Activated naive CD8-positive, alpha-beta T cell (primary cell): ENCODE measurements around the gene VAPB.

Experiments
- H3K27ac Mint-ChIP-seq: one replicate; pipeline ENCODE4 v1.8.0; 2021; ENCODE audit warnings: mixed read lengths
- H3K27me3 Mint-ChIP-seq: one replicate; pipeline ENCODE4 v1.8.0; 2021; ENCODE audit warnings: mixed read lengths
- H3K36me3 Mint-ChIP-seq: one replicate; pipeline ENCODE4 v1.8.0; 2021; ENCODE audit warnings: mixed read lengths
- H3K4me1 Mint-ChIP-seq: one replicate; pipeline ENCODE4 v1.8.0; 2021; ENCODE audit warnings: low read depth, mixed read lengths
- H3K4me3 Mint-ChIP-seq: one replicate; pipeline ENCODE4 v1.8.0; 2021; ENCODE audit warnings: mild to moderate bottlenecking, mixed read lengths
- H3K9me3 Mint-ChIP-seq: one replicate; pipeline ENCODE4 v1.8.0; 2021; ENCODE audit warnings: low read depth, mixed read lengths

The VAPB gene

GRCh38 chr20:58466729-58467571 lies 77.9 kb downstream of the VAPB start:
- no peak overlapping the region for H3K27ac Mint-ChIP-seq
- H3K4me1 Mint-ChIP-seq = no peaks in the 10 kb centered on the region
- H3K36me3 Mint-ChIP-seq = no peaks in the 10 kb centered on the region
- H3K9me3 Mint-ChIP-seq = no peaks in the 10 kb centered on the region
- H3K27me3 Mint-ChIP-seq = peaks cover 1% of the 10 kb centered on the region
- H3K4me3 Mint-ChIP-seq = no peak overlapping the region

GRCh38 chr20:58467572-58468527 lies 78.8 kb downstream of the VAPB start:
- Mint-ChIP-seq H3K4me1 (no peaks in the 10 kb centered on the region), H3K27me3 (peaks cover 1% of the 10 kb centered on the region), H3K36me3 (no peaks in the 10 kb centered on the region), H3K27ac (no peak overlapping the region), H3K9me3 (no peaks in the 10 kb centered on the region), H3K4me3 (no peak overlapping the region)

GRCh38 chr20:58469616-58470015 lies 80.6 kb downstream of the VAPB start:
- Mint-ChIP-seq H3K27ac (no peak overlapping the region), H3K27me3 (peaks cover 1% of the 10 kb centered on the region), H3K9me3 (no peaks in the 10 kb centered on the region), H3K4me1 (no peaks in the 10 kb centered on the region), H3K4me3 (no peak overlapping the region), H3K36me3 (no peaks in the 10 kb centered on the region)

- H3K4me1 Mint-ChIP-seq = no peaks in the 10 kb centered on the region
- H3K36me3 Mint-ChIP-seq = no peaks in the 10 kb centered on the region
- H3K4me3 Mint-ChIP-seq = no peak overlapping the region
- no peaks in the 10 kb centered on the region for H3K9me3 Mint-ChIP-seq
- peaks cover under 1% of the 10 kb centered on the region for H3K27me3 Mint-ChIP-seq
- no peak overlapping the region for H3K27ac Mint-ChIP-seq
Observed at GRCh38 chr20:58470336-58471192, 81.5 kb downstream of the VAPB start.

DNA sequence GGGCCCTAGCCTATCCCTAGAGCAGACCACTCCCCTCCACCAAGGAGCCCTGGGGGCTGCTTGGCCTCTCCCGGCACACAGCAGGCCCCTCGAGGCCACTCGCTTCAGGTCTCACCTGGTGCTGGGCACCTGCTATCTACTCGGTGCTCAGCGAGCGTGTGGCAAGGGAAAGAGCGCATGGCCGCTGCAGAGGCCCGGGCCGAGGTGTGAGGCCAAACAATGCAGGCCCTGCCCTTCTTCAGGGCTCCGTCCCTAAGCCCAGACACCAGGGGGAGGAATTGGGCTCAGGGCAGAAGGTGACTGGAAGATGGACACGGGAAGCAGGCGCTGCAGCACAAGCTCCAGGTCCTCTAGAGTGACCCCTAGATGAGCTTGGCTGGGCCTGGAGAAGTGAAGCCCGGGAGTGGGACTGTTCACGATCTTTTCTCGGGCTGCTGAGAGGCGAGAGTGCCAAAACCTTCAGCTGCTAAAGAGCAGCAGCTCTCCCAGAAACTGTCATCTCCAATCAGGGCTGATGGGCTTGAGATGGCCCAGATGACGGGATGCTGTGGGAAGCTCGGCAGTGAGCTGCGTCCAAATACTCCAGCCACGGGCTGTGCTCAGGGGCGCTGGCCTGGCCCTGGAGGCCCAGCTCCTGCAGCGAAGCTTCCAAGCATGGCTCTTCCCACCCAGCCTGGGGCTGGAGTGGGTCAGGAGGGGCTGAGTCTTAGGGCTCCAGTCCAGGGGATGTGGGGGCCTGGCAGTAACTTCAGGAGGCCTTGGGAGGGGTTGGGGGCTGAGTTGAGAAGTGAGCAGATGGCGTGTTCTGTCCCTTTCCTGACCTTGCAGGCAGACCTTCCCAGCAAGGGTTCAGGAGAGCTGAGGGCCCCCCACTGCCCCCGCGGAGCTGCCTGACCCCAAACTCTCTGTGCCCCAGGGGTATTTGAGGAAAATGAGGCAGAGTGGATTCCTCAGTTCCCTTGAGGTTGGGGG lies 82.5 kb downstream of the VAPB start:
- H3K4me3 Mint-ChIP-seq = no peak overlapping the region
- no peaks in the 10 kb centered on the region for H3K36me3 Mint-ChIP-seq
- no peaks in the 10 kb centered on the region for H3K27me3 Mint-ChIP-seq
- no peaks in the 10 kb centered on the region for H3K4me1 Mint-ChIP-seq
- no peaks in the 10 kb centered on the region for H3K9me3 Mint-ChIP-seq
- no peak overlapping the region for H3K27ac Mint-ChIP-seq

GRCh38 chr20:58472273-58473018 lies 83.4 kb downstream of the VAPB start:
- H3K27ac Mint-ChIP-seq = no peak overlapping the region
- peaks cover 2% of the 10 kb centered on the region for H3K36me3 Mint-ChIP-seq
- no peak overlapping the region for H3K4me3 Mint-ChIP-seq
- H3K4me1 Mint-ChIP-seq = no peaks in the 10 kb centered on the region
- no peaks in the 10 kb centered on the region for H3K27me3 Mint-ChIP-seq
- no peaks in the 10 kb centered on the region for H3K9me3 Mint-ChIP-seq

- H3K36me3 Mint-ChIP-seq = peaks cover 2% of the 10 kb centered on the region
- no peaks in the 10 kb centered on the region for H3K27me3 Mint-ChIP-seq
- H3K9me3 Mint-ChIP-seq = no peaks in the 10 kb centered on the region
- H3K27ac Mint-ChIP-seq = no peak overlapping the region
- H3K4me1 Mint-ChIP-seq = no peaks in the 10 kb centered on the region
- H3K4me3 Mint-ChIP-seq = no peak overlapping the region
Observed at GRCh38 chr20:58473453-58474425, 84.7 kb downstream of the VAPB start.

- peaks cover 2% of the 10 kb centered on the region for H3K36me3 Mint-ChIP-seq
- H3K27ac Mint-ChIP-seq = no peak overlapping the region
- H3K4me1 Mint-ChIP-seq = no peaks in the 10 kb centered on the region
- no peaks in the 10 kb centered on the region for H3K27me3 Mint-ChIP-seq
- H3K9me3 Mint-ChIP-seq = no peaks in the 10 kb centered on the region
- no peak overlapping the region for H3K4me3 Mint-ChIP-seq
Observed at GRCh38 chr20:58475466-58475865, 86.4 kb downstream of the VAPB start.

DNA sequence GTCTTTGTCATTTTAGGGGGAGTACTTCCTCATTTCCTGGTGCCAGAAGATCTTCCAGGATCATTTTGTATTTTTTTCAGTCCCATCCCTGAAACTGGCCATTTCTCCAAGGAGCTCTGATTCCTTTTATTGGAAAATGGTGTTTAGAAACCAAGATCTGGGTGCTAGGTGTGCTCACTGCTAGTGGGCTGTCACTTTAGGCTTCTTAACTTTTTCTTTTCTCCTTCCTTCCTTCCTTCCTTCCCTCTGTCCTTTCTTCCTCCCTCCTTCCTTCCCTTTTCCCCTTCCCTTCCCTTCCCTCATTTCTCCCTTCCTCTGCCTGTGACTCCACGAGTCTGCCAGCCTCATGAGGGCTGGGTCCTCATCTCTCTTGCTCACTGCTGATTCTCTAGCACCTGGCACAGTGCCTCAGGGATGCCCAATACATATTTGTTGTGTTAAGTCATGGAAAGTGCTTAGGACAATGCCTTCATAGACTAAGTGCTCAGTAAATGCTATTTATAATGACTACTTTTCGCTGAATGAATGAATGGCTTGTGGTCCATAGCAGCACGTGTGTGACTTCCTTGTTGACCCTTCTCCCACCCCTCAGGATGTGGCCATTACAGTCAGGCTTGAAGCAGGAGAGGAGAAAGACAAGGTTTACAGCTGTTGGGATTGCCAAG lies 89.2 kb downstream of the VAPB start:
- H3K36me3 Mint-ChIP-seq = peaks cover 2% of the 10 kb centered on the region
- no peaks in the 10 kb centered on the region for H3K9me3 Mint-ChIP-seq
- no peak overlapping the region for H3K4me3 Mint-ChIP-seq
- H3K4me1 Mint-ChIP-seq = peaks cover 4% of the 10 kb centered on the region
- H3K27me3 Mint-ChIP-seq = peaks cover 7% of the 10 kb centered on the region
- H3K27ac Mint-ChIP-seq = no peak overlapping the region

DNA sequence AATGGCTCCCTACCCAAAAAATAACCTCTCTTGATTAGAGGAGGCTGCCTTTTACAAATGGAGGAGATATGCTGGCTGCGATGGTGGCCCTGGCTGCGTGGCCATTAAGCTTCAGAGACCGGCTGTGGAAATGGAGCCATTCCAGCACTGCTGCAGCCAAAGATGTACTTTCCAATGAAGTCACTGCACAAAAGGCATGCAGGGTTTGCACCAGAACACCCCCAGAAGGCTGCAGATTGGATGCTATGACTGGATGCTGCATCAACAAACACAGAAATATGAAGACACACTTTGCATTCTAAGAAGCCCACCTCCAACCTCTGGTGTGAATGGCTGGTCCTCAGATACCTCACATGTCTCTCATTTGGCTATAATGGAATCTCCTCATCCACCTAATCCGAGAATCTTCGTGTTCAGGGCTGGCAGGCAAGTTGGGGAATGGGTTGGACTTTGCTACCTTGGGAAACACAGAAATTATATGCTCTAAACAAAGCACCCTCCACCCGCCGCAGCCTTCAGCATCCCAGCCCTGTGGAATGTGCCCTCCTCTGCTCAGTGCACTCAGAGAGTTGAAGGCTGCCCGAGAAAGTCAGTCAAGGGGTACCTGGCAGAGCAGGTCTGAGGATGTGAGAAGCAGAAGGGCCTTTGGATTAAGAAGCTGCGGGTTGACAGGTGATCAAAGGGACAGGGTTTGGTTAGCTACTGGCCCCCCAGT lies 90.9 kb downstream of the VAPB start:
- H3K4me1 Mint-ChIP-seq = peaks cover 4% of the 10 kb centered on the region
- no peak overlapping the region for H3K27ac Mint-ChIP-seq
- H3K4me3 Mint-ChIP-seq = no peak overlapping the region
- no peaks in the 10 kb centered on the region for H3K9me3 Mint-ChIP-seq
- H3K36me3 Mint-ChIP-seq = peaks cover 4% of the 10 kb centered on the region
- H3K27me3 Mint-ChIP-seq = peaks cover 7% of the 10 kb centered on the region

- Mint-ChIP-seq H3K27me3 (peaks cover 8% of the 10 kb centered on the region), H3K4me1 (peaks cover 4% of the 10 kb centered on the region), H3K9me3 (peaks cover 3% of the 10 kb centered on the region), H3K27ac (no peak overlapping the region), H3K4me3 (no peak overlapping the region), H3K36me3 (peaks cover 4% of the 10 kb centered on the region)
Observed at GRCh38 chr20:58480551-58481336, 91.7 kb downstream of the VAPB start.
